GM12892 (cell line): ENCODE measurements around the gene CD300LD.

Source experiments
- POLR2A ChIP-seq: IDR thresholded peaks from 2 replicates; pipeline ENCODE4 v1.6.1; 2011; ENCODE audit warnings: low read depth, low read length, control low read depth
- TAF1 ChIP-seq: IDR thresholded peaks from 2 replicates; pipeline ENCODE4 v1.6.1; 2011; ENCODE audit warnings: low read depth, mild to moderate bottlenecking, control low read depth, low read length, borderline replicate concordance

DNA sequence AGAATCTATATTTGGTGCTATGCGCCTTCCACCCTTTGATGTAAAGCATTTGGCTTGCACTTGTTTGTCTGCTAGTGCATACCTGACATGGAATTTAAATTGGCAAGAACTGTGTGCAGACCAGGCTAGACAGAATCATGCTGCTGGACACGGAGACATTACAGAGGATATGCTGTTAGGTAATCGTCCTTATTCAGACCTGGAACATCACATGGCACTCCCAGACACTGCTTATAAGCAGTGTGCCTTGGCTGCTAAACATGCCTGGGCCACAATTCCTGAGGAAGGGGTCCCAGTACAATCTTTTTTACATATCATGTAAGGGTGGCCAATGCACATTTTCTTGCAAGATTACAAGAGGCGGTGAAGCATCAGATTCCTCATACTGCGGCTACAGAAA lies 6.4 kb downstream of the CD300LD start:
- TF ChIP-seq POLR2A (no peak), TAF1 (no peak)
